Panc1 (cell line): Measurements from ENCODE around the gene KIF3A. TPM values are rescaled to one million over a fixed set of nuclear protein-coding genes. Genes with fewer than 3 reads are reported as not detected.

ENCODE experiments used
- ATAC-seq: fragments of 200-7000 bp; cut with Tn5 transposase; 2 replicates; pipeline ENCODE4 v1.9.1; 2020; ENCODE audit warnings: mild to moderate bottlenecking, moderate library complexity
- BruUV-seq: library from RNA; stranded (reverse); fragments of 400-500 nt; replicated peaks from 2 replicates; lab custom pipeline; 2021; lab: Mats Ljungman, UMichigan
- CTCF ChIA-PET: fragments of 300-600 bp; sonication (Branson Sonifier 250); formaldehyde crosslinking; loops from one replicate; lab custom pipeline; 2022; ENCODE audit warnings: antibody characterized with exemption; lab: Charles Lee
- POLR2A ChIA-PET: fragments of 300-600 bp; sonication (Branson Sonifier 250); formaldehyde crosslinking; loops from one replicate; lab custom pipeline; 2022; ENCODE audit warnings: antibody characterized with exemption; lab: Charles Lee
- DNase-seq: peaks from one replicate; pipeline ENCODE4 v3.0.0-alpha.2; 2010; ENCODE audit warnings: low read depth, low spot score
- H3K27ac ChIP-seq: 2 replicates; pipeline ENCODE4 v1.5.1; 2011; ENCODE audit warnings: mild to moderate bottlenecking, low read length, inconsistent platforms
- H3K27me3 ChIP-seq: fragments of 200-500 bp; sonication (Bioruptor generic); 2 replicates; pipeline ENCODE4 v1.6.0; 2014; ENCODE audit warnings: low read length, inconsistent platforms; ENCODE audit not compliant: control insufficient read depth, insufficient read depth
- H3K36me3 ChIP-seq: fragments of 200-500 bp; sonication (Bioruptor generic); 2 replicates; pipeline ENCODE4 v1.5.1; 2014; ENCODE audit warnings: inconsistent platforms, mild to moderate bottlenecking, low read length, moderate library complexity; ENCODE audit not compliant: control insufficient read depth, insufficient read depth
- H3K4me1 ChIP-seq: 2 replicates; pipeline ENCODE4 v1.5.1; 2011; ENCODE audit warnings: inconsistent platforms, mild to moderate bottlenecking, low read length, moderate library complexity; ENCODE audit not compliant: control insufficient read depth, insufficient read depth
- H3K4me3 ChIP-seq, 2 experiments: 2 replicates each; pipeline ENCODE4 v1.5.1; 2011 to 2012; ENCODE audit warnings: low read depth in 2 of 2, low read length in 2 of 2, mild to moderate bottlenecking in 2 of 2, inconsistent platforms in 1 of 2, moderate library complexity in 1 of 2
- H3K9me3 ChIP-seq: fragments of 200-500 bp; sonication (Bioruptor generic); 2 replicates; pipeline ENCODE4 v1.5.1; 2014; ENCODE audit warnings: low read depth, mild to moderate bottlenecking, inconsistent platforms, low read length, moderate library complexity; ENCODE audit not compliant: control insufficient read depth, insufficient read depth
- POLR2AphosphoS5 ChIP-seq: IDR thresholded peaks from 2 replicates; pipeline ENCODE4 v1.6.1; 2012; ENCODE audit warnings: mild to moderate bottlenecking, low read depth, low read length, moderate library complexity
- SIN3A ChIP-seq: IDR thresholded peaks from 2 replicates; pipeline ENCODE4 v1.6.1; 2012; ENCODE audit warnings: low read depth, mild to moderate bottlenecking, low read length, moderate library complexity, borderline replicate concordance; ENCODE audit not compliant: insufficient read depth
- TCF7L2 ChIP-seq: IDR thresholded peaks from 2 replicates; pipeline ENCODE4 v1.6.1; 2011; ENCODE audit warnings: mild to moderate bottlenecking, low read depth, low read length, inconsistent platforms
- in situ Hi-C: cut with HindIII; loops from 2 replicates; pipeline ENCODE4 v1.10.0; 2016; ENCODE audit warnings: low sequenced_read_pairs, low pct_unique_long_range_greater_than_20kb
- intact Hi-C: fragments of 100-400 bp; cut with micrococcal nuclease; formaldehyde crosslinking; loops from one replicate; pipeline ENCODE4 v1.10.0; 2022; ENCODE audit not compliant: unreplicated experiment
- total RNA-seq: library from RNA; stranded (reverse); gene quantifications from one replicate; pipeline ENCODE4 v1.2.1, GENCODE V29; 2021; ENCODE audit not compliant: unreplicated experiment
- TF ChIP-seq, protein P1 (sequence below): fragments of 450-650 bp; IDR thresholded peaks from 2 replicates; pipeline ENCODE4 v1.5.1; 2017; ENCODE audit warnings: mild to moderate bottlenecking
- TF ChIP-seq, protein P2 (sequence below), 2 experiments: IDR thresholded peaks; 2 replicates each; pipeline ENCODE4 v1.6.1; 2011 to 2012; ENCODE audit warnings: low read depth in 2 of 2, control low read depth in 1 of 2, low read length in 1 of 2, mild to moderate bottlenecking in 1 of 2, moderate library complexity in 1 of 2; ENCODE audit not compliant: insufficient read depth in 1 of 2

The KIF3A gene
- total RNA-seq, 1 experiment from 2014 or later = 17.1 TPM

DNA sequence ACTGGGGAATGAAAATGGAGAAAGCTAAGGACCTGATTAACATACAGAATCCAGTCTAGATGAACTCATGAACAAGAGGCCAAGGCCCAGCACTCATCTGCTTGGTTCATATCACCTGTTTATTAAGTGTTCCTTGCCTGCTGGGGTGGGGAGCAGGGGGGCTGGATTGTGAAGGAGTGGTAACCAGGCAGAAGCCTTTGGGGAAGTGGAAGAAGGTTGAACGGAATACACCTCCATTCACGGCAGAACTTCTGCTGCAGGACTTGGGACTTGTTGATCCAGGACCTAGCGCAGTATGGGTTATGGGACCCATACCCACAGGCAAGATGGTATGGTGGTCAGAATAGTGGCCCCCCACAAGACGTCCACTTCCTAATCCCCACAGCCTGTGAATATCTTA, 48.5 kb upstream of the KIF3A start:
- ATAC-seq (no peak), DNase-seq (no peak)
- H3K9me3 ChIP-seq = no peaks in the 10 kb centered on the region
- POLR2A ChIA-PET = interaction anchor here (0.5 kb wide), 1 partner anchor 156 kb away, joined by 5 read pairs; no protein-coding TSS in a partner anchor
- H3K27me3 ChIP-seq = no peaks in the 10 kb centered on the region; the same call in 1 of the 2 replicates
- no TSS peak for BruUV-seq
- no peak overlapping the region for H3K27ac ChIP-seq
- H3K36me3 ChIP-seq = no peaks in the 10 kb centered on the region
- CTCF ChIA-PET = no interaction called here
- H3K4me3 ChIP-seq = no peak overlapping the region
- TF ChIP-seq POLR2AphosphoS5 (no peak), TCF7L2 (no peak), SIN3A (no peak)
- TF ChIP-seq, protein P1, sequence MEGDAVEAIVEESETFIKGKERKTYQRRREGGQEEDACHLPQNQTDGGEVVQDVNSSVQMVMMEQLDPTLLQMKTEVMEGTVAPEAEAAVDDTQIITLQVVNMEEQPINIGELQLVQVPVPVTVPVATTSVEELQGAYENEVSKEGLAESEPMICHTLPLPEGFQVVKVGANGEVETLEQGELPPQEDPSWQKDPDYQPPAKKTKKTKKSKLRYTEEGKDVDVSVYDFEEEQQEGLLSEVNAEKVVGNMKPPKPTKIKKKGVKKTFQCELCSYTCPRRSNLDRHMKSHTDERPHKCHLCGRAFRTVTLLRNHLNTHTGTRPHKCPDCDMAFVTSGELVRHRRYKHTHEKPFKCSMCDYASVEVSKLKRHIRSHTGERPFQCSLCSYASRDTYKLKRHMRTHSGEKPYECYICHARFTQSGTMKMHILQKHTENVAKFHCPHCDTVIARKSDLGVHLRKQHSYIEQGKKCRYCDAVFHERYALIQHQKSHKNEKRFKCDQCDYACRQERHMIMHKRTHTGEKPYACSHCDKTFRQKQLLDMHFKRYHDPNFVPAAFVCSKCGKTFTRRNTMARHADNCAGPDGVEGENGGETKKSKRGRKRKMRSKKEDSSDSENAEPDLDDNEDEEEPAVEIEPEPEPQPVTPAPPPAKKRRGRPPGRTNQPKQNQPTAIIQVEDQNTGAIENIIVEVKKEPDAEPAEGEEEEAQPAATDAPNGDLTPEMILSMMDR = no peak
- TF ChIP-seq, protein P2, sequence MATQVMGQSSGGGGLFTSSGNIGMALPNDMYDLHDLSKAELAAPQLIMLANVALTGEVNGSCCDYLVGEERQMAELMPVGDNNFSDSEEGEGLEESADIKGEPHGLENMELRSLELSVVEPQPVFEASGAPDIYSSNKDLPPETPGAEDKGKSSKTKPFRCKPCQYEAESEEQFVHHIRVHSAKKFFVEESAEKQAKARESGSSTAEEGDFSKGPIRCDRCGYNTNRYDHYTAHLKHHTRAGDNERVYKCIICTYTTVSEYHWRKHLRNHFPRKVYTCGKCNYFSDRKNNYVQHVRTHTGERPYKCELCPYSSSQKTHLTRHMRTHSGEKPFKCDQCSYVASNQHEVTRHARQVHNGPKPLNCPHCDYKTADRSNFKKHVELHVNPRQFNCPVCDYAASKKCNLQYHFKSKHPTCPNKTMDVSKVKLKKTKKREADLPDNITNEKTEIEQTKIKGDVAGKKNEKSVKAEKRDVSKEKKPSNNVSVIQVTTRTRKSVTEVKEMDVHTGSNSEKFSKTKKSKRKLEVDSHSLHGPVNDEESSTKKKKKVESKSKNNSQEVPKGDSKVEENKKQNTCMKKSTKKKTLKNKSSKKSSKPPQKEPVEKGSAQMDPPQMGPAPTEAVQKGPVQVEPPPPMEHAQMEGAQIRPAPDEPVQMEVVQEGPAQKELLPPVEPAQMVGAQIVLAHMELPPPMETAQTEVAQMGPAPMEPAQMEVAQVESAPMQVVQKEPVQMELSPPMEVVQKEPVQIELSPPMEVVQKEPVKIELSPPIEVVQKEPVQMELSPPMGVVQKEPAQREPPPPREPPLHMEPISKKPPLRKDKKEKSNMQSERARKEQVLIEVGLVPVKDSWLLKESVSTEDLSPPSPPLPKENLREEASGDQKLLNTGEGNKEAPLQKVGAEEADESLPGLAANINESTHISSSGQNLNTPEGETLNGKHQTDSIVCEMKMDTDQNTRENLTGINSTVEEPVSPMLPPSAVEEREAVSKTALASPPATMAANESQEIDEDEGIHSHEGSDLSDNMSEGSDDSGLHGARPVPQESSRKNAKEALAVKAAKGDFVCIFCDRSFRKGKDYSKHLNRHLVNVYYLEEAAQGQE (IDR thresholded peaks at IDR 0.05; ENCODE audit: insufficient read depth in 1 of 2, low read depth in 2 of 2, low read length in 1 of 2) = no peak
- in situ Hi-C loops = no loop called here
- no peaks in the 10 kb centered on the region for H3K4me1 ChIP-seq
- intact Hi-C loops = no loop called here

DNA sequence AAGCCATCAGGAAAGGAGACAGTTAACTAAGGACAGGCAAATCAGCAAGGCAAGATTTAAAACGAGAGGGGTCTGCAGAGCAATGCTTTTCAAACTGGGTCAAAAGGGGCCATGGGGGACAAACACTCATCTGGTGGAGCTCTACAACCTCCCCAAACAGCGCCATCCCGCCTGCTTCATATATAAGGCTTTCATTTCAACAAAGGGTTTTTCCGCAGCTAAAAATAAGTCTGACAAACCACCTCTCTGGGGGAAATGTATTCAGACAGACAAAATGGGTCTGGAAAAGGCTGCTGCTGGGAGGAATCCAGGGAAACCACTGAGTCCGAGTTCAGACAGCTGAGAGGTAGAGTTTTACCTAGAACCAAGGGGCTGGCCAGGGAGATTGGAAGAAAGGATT, 48.0 kb upstream of the KIF3A start:
- Histone ChIP-seq H3K9me3 (no peaks in the 10 kb centered on the region), H3K4me1 (no peaks in the 10 kb centered on the region), H3K4me3 (no peak overlapping the region), H3K27ac (no peak overlapping the region), H3K36me3 (no peaks in the 10 kb centered on the region), H3K27me3 (no peaks in the 10 kb centered on the region; the same call in 1 of the 2 replicates)
- intact Hi-C loops (no loop called here), in situ Hi-C loops (no loop called here)
- DNase-seq (no peak), ATAC-seq (no peak)
- BruUV-seq = no TSS peak
- CTCF ChIA-PET = no interaction called here
- POLR2A ChIA-PET = no interaction called here
- TF ChIP-seq TCF7L2 (no peak), SIN3A (no peak), POLR2AphosphoS5 (no peak)
- TF ChIP-seq, protein P2 (IDR thresholded peaks at IDR 0.05; ENCODE audit: insufficient read depth in 1 of 2, low read depth in 2 of 2, low read length in 1 of 2) = no peak
- TF ChIP-seq, protein P1 = no peak
